Activated CD8-positive, alpha-beta T cell treated with anti-CD3 and anti-CD28 coated beads for 36 hours (primary cell): ENCODE results near the gene HTRA1. TPM values are rescaled to one million over a fixed set of nuclear protein-coding genes. Genes with fewer than 3 reads are reported as not detected.

Source experiments
- ATAC-seq: fragments of 200-7000 bp; cut with Tn5 transposase; one replicate; pipeline ENCODE4 v1.10.0; 2021; ENCODE audit warnings: mild to moderate bottlenecking, moderate library complexity
- CTCF ChIA-PET: fragments of 350-600 bp; sonication (Branson Sonifier 250); formaldehyde crosslinking; loops from one replicate; lab custom pipeline; 2021; ENCODE audit warnings: antibody characterized with exemption; lab: Charles Lee
- POLR2A ChIA-PET: fragments of 350-600 bp; sonication (Branson Sonifier 250); formaldehyde crosslinking; loops from one replicate; lab custom pipeline; 2021; ENCODE audit warnings: antibody characterized with exemption; lab: Charles Lee
- DNase-seq: peaks from one replicate; pipeline ENCODE4 v3.0.0-alpha.2; 2020
- H3K27ac Mint-ChIP-seq: one replicate; pipeline ENCODE4 v1.8.0; 2021; ENCODE audit warnings: mild to moderate bottlenecking, mixed read lengths
- H3K27me3 Mint-ChIP-seq: one replicate; pipeline ENCODE4 v1.8.0; 2021; ENCODE audit warnings: mixed read lengths
- H3K36me3 Mint-ChIP-seq: one replicate; pipeline ENCODE4 v1.8.0; 2021; ENCODE audit warnings: low read depth, mixed read lengths
- H3K4me1 Mint-ChIP-seq: one replicate; pipeline ENCODE4 v1.8.0; 2021; ENCODE audit warnings: low read depth, mixed read lengths
- H3K4me3 Mint-ChIP-seq: one replicate; pipeline ENCODE4 v1.8.0; 2021; ENCODE audit warnings: mild to moderate bottlenecking, moderate library complexity, mixed read lengths
- H3K9me3 Mint-ChIP-seq: one replicate; pipeline ENCODE4 v1.8.0; 2021; ENCODE audit warnings: mixed read lengths
- CTCF ChIP-seq: fragments of 200-600 bp; IDR thresholded peaks from one replicate; pipeline ENCODE4 v1.8.0; 2022; ENCODE audit warnings: antibody characterized with exemption, mild to moderate bottlenecking
- intact Hi-C: fragments of 100-400 bp; cut with micrococcal nuclease; formaldehyde crosslinking; loops from one replicate; pipeline ENCODE4 v1.10.0; 2022
- total RNA-seq, 2 experiments: library from RNA; stranded (reverse); gene quantifications; one replicate each; pipeline ENCODE4 v1.2.3, GENCODE V29; 2021

HTRA1 gene
- total RNA-seq, 2 experiments from 2014 or later, result not detected

DNA sequence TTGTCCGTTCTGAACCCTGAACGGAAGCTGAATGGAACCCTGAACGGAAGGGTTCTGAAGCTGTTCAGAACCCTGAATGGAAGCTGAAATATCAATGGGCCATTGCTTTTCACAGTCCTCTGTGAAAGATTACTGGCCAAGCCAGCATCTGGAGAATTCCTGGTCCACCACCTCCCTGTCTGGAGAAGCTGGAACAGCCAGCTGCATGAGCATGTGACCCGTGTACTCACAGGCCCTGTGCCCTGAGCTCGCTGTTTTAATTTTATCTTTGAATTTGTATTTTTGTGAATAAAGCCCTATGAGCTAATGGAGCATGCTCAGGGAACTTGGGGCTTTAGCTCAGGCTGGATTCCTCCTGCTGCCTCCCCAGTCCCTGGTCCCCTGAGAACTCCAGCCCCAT lies 37.2 kb downstream of the HTRA1 start:
- no peak for TF ChIP-seq CTCF
- peaks cover 13% of the 10 kb centered on the region for H3K4me1 Mint-ChIP-seq
- intact Hi-C loops, result no loop called here
- CTCF ChIA-PET, result interaction anchor here (1.1 to 1.4 kb wide), 2 partner anchors 67 to 156 kb away, joined by 4 to 5 read pairs; no protein-coding TSS in a partner anchor
- H3K27ac Mint-ChIP-seq, result no peak overlapping the region
- H3K36me3 Mint-ChIP-seq, result no peaks in the 10 kb centered on the region
- no peaks in the 10 kb centered on the region for H3K9me3 Mint-ChIP-seq
- POLR2A ChIA-PET, result no interaction called here
- DNase-seq (no peak), ATAC-seq (no peak)
- peaks cover 4% of the 10 kb centered on the region for H3K27me3 Mint-ChIP-seq
- no peak overlapping the region for H3K4me3 Mint-ChIP-seq

DNA sequence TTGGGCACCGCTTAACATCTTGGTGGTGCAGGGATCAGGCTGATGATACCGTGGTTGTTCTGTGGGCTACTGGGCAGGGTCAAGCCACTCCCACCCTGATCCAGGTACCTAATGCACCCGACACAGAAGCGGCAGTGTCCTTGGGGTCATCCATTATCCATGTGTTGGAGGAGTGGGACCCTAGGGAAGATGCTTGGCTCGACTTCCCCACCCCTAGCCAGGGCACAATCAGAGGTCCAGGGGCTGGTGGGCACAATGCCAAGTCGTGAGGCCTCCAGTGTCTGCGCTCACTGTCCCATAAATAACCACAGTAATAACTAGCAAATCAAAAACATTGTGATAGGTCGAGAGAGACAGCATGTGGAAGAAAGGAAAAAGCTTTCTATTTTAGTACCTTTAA lies 37.7 kb downstream of the HTRA1 start:
- Mint-ChIP-seq H3K36me3 (no peaks in the 10 kb centered on the region), H3K9me3 (no peaks in the 10 kb centered on the region), H3K27ac (no peak overlapping the region), H3K4me1 (peaks cover 13% of the 10 kb centered on the region), H3K4me3 (no peak overlapping the region), H3K27me3 (peaks cover 2% of the 10 kb centered on the region)
- intact Hi-C loops, result no loop called here
- no peak for ATAC-seq
- POLR2A ChIA-PET, result no interaction called here
- no peak for DNase-seq
- CTCF ChIA-PET, result interaction anchor here (1.1 kb wide), 1 partner anchor 67 kb away, joined by 5 read pairs; no protein-coding TSS in a partner anchor
- TF ChIP-seq CTCF, result no peak

DNA sequence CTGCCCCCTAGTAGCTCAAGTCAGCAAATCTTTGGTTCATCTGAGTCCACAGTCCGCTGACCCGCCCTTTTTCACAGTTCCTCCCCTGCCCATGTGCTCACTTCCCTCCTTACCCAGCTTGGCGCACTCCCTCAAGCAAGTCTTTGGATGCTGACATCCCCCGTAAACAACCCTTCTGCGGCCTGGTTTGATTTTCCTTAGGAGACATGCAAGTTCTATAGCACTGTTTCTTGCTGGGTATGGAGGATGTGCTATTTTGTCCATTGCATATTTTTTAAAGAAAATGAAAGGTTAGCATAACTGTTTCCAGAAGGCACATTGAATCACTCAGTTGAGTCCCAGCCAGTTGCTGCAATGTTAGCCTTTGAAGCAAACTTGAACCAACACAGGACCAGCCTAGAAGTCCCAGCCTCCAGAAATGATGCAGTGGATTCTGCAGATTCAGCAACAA lies 38.2 kb downstream of the HTRA1 start:
- Mint-ChIP-seq H3K4me3 (no peak overlapping the region), H3K9me3 (no peaks in the 10 kb centered on the region), H3K36me3 (no peaks in the 10 kb centered on the region), H3K27me3 (peaks cover 1% of the 10 kb centered on the region), H3K27ac (no peak overlapping the region), H3K4me1 (peaks cover 13% of the 10 kb centered on the region)
- DNase-seq, result no peak
- ChIA-PET CTCF (no interaction called here), POLR2A (no interaction called here)
- ATAC-seq, result no peak
- no peak for TF ChIP-seq CTCF
- intact Hi-C loops, result no loop called here

DNA sequence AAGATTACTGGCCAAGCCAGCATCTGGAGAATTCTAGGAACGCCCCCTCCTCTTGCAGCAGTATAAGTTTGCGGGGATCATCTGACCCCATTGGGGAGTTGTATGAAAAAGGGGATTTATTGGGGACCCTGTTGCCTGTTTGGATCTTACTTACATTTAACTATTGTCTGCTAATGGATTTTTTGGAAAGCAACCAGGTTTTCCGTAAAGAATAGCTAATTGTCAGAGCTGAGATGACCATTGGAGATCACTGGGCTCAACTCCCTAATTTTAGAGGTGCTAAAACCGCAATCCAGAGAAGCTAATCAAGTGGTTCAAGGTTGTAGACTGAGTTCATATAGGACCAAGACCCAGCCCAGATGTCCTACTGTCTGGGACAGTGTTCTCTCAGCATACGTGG lies 38.8 kb downstream of the HTRA1 start:
- Mint-ChIP-seq H3K27ac (no peak overlapping the region), H3K4me3 (no peak overlapping the region), H3K27me3 (no peaks in the 10 kb centered on the region), H3K4me1 (peaks cover 13% of the 10 kb centered on the region), H3K9me3 (no peaks in the 10 kb centered on the region), H3K36me3 (no peaks in the 10 kb centered on the region)
- ChIA-PET POLR2A (no interaction called here), CTCF (no interaction called here)
- ATAC-seq (no peak), DNase-seq (no peak)
- intact Hi-C loops, result no loop called here
- no peak for TF ChIP-seq CTCF

DNA sequence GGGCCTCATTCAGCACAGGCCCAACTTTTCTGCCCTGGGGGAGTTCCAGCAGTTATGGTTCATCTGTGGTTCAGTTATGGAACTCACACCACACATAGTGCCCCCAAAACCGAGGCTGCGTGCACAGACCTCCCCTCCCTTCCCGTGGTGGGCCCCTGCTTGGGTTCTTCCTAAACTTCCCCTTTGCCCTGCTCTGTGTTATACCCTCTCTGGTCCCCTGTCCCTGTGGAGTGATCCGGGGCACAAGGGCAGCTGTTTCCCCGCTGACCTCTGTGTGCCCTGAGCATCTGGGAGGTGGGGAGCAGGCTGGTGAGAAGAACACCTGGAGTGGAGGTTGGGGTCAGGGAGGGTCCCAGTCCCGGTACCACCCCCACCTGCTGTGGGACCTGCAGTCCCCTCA lies 39.4 kb downstream of the HTRA1 start:
- ATAC-seq, result no peak
- intact Hi-C loops, result no loop called here

More for the DNA sequence above, 39.4 kb downstream of the HTRA1 start:
- Mint-ChIP-seq H3K4me1 (peaks cover 10% of the 10 kb centered on the region), H3K9me3 (no peaks in the 10 kb centered on the region), H3K27ac (no peak overlapping the region), H3K4me3 (no peak overlapping the region), H3K27me3 (no peaks in the 10 kb centered on the region), H3K36me3 (no peaks in the 10 kb centered on the region)
- ChIA-PET CTCF (no interaction called here), POLR2A (no interaction called here)
- DNase-seq, result no peak
- TF ChIP-seq CTCF, result no peak
